Coronary artery (tissue), 2 donors: ENCODE measurements around the gene ELMO2.

Source experiments
- DNase-seq: peaks from one replicate; pipeline ENCODE4 v3.0.0-alpha.2; 2017; ENCODE audit warnings: low spot score
- H3K27ac ChIP-seq, 2 donors: fragments of 200-600 bp; sonication (generic); one replicate each; pipeline ENCODE4 v1.5.1; 2016 to 2019
- H3K4me3 ChIP-seq: fragments of 200-600 bp; sonication (generic); 2 replicates; pipeline ENCODE4 v1.5.1; 2016; ENCODE audit warnings: mild to moderate bottlenecking, moderate library complexity
- TF ChIP-seq, protein P1 (sequence below): fragments of 200-600 bp; sonication (generic); IDR thresholded peaks from one replicate; pipeline ENCODE4 v1.5.1; 2019; ENCODE audit warnings: antibody characterized with exemption

ELMO2 gene

DNA sequence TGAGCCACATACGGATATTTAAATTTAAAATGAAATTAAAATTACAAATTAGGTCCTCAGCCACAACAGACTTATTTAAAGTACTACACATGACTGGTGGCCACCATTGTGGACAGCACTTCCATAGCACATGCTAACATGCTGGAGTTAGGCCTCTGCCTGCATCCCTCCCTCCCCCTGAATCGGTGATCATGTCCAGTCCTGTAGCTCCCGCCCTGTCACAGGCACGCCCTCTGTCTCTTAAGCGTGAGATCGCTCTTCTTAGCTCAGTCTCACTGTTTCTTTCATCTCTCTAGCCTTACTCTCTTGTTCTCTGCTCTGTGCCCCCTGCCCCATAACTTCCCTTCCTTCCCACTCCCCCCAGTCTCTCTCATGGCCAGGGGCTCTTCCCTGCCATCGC is 28.9 kb downstream of the ELMO2 start:
- DNase-seq = no peak
- H3K27ac ChIP-seq = no peak overlapping the region
- H3K4me3 ChIP-seq = no peak overlapping the region
- TF ChIP-seq, protein P1, sequence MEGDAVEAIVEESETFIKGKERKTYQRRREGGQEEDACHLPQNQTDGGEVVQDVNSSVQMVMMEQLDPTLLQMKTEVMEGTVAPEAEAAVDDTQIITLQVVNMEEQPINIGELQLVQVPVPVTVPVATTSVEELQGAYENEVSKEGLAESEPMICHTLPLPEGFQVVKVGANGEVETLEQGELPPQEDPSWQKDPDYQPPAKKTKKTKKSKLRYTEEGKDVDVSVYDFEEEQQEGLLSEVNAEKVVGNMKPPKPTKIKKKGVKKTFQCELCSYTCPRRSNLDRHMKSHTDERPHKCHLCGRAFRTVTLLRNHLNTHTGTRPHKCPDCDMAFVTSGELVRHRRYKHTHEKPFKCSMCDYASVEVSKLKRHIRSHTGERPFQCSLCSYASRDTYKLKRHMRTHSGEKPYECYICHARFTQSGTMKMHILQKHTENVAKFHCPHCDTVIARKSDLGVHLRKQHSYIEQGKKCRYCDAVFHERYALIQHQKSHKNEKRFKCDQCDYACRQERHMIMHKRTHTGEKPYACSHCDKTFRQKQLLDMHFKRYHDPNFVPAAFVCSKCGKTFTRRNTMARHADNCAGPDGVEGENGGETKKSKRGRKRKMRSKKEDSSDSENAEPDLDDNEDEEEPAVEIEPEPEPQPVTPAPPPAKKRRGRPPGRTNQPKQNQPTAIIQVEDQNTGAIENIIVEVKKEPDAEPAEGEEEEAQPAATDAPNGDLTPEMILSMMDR = no peak

DNA sequence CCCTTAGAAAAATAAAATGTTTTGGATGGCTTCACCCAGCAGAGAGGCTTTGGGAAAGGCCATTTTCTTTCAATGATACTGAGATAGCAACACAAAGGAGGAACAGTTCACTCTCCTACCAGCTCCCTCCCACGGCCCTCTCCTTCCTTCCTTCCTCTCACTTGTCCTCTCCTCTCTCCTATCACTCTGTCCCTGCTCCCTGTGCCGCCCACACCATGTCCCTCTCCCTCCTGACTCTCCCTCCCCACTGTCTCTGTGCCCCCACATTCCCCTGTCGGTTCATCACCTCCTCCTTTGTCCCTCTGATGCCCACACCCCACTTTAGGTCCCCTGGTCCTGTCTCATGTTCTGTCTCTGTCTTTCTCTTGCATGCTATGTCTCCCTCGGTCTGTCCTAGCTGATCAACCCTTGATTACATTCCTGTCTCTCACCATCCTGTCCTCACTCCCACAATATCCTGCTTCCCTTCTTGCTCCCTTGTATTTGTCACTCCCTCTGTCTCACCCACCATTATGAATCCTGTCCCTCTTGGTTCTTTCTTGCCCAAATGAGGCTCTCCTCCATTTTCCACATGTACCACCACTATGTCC is 30.1 kb downstream of the ELMO2 start:
- no peak overlapping the region for H3K27ac ChIP-seq

DNA sequence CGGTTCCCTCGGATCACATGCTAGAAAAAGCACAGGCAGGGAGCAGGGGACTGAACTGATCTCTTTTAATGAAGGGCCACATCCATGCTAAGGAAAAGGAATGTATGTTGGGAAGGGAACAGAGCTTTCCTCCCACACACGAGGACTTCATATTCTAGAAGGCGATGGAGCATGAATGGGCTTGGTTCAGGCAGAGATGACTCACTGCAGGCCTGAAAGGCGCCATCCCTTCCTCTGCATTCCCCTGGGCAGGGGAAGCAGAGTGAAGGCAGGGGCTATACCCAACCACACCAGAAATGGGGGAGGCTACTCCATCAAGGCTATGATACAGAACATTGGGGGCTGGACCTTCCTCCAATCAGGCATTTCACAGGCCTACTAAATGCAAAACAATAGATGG is 30.6 kb downstream of the ELMO2 start:
- TF ChIP-seq, protein P1 = no peak

More for the DNA sequence above, 30.1 kb downstream of the ELMO2 start:
- TF ChIP-seq, protein P1 = no peak
- no peak overlapping the region for H3K4me3 ChIP-seq
- DNase-seq = no peak

GRCh38 chr20:46374383-46374782 is 32.0 kb downstream of the ELMO2 start:
- Histone ChIP-seq H3K4me3 (no peak overlapping the region), H3K27ac (no peak overlapping the region)
- TF ChIP-seq, protein P1 = no peak
- DNase-seq = no peak

More for the DNA sequence above, 30.6 kb downstream of the ELMO2 start:
- Histone ChIP-seq H3K4me3 (no peak overlapping the region), H3K27ac (no peak overlapping the region)
- no peak for DNase-seq

- TF ChIP-seq, protein P1 = no peak
- no peak overlapping the region for H3K27ac ChIP-seq
- no peak for DNase-seq
- no peak overlapping the region for H3K4me3 ChIP-seq
These were observed 34.8 kb downstream of the ELMO2 start for GRCh38 chr20:46371656-46372055.

- H3K4me3 ChIP-seq = no peak overlapping the region
- H3K27ac ChIP-seq = no peak overlapping the region
- no peak for DNase-seq
- TF ChIP-seq, protein P1 = no peak
These were observed 37.5 kb downstream of the ELMO2 start for GRCh38 chr20:46368902-46369268.
